Measurements from ENCODE around the gene SPX.

DNA sequence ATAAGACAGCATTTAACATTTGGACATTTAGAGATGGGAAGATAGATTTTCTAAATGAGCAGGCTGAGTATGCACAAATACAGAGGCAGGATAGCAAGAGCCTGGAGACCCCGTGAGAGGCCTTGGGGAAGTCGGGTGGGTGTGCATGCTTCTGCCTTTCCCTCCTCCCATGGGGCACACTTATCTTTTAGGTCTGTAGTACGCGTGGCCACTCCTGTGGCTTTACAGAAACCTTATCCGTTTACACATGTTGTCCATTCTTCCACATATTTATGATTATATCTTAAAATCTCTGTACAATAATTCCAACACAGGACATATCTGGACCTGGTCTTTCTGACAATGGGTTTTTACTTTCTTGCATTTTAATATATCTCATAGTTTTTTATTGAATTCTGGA, 45.0 kb downstream of the SPX start:
- TF ChIP-seq CTCF (IDR thresholded peaks at IDR 0.05) = no peak
- TF ChIP-seq EP300 (IDR thresholded peaks at IDR 0.05) = no peak
- no peak for TF ChIP-seq POLR2A (IDR thresholded peaks at IDR 0.05; ENCODE audit: low read depth)
